IMR-90 (cell line): ENCODE data around the gene NXF1. TPM values are rescaled to one million over a fixed set of nuclear protein-coding genes. Genes with fewer than 3 reads are reported as not detected.

Experiments used
- ATAC-seq: fragments of 200-7000 bp; cut with Tn5 transposase; 2 replicates; pipeline ENCODE4 v1.9.1; 2020; ENCODE audit warnings: low read depth, mild to moderate bottlenecking, moderate library complexity
- BruUV-seq: library from RNA; stranded (reverse); fragments of 400-500 nt; replicated peaks from 2 replicates; lab custom pipeline; 2021; lab: Mats Ljungman, UMichigan
- CTCF ChIA-PET: fragments of 300-600 bp; formaldehyde crosslinking; extraction: SDS; loops from one replicate; lab custom pipeline; 2021; ENCODE audit warnings: antibody characterized with exemption; lab: Yijun Ruan, JAX
- POLR2A ChIA-PET: fragments of 300-600 bp; sonication (Branson Sonifier 250); formaldehyde crosslinking; loops from one replicate; lab custom pipeline; 2022; ENCODE audit warnings: antibody characterized with exemption; ENCODE audit not compliant: unreplicated experiment; lab: Charles Lee
- DNase-seq: peaks from one replicate; pipeline ENCODE4 v3.0.0; 2013
- H2AFZ ChIP-seq: replicated peaks from 2 replicates; pipeline ENCODE3; 2013; ENCODE audit warnings: low read length, mild to moderate bottlenecking; ENCODE audit not compliant: poor library complexity
- H2AK5ac ChIP-seq: 2 replicates; pipeline ENCODE4 v1.6.1; 2013; ENCODE audit warnings: low read depth, low read length, inconsistent platforms
- H2AK9ac ChIP-seq: replicated peaks from 2 replicates; pipeline ENCODE3; 2013; ENCODE audit warnings: mild to moderate bottlenecking, low read depth, low read length, moderate library complexity; ENCODE audit not compliant: poor library complexity
- H2BK120ac ChIP-seq: 2 replicates; pipeline ENCODE4 v1.6.1; 2013; ENCODE audit warnings: low read depth, low read length, inconsistent platforms
- H2BK15ac ChIP-seq: 3 replicates; pipeline ENCODE4 v1.6.1; 2013; ENCODE audit warnings: low read depth, low read length, inconsistent platforms
- H2BK20ac ChIP-seq: 2 replicates; pipeline ENCODE4 v1.6.1; 2013; ENCODE audit warnings: low read depth, mild to moderate bottlenecking, inconsistent platforms, low read length, moderate library complexity
- H2BK5ac ChIP-seq: 2 replicates; pipeline ENCODE4 v1.6.1; 2013; ENCODE audit warnings: mild to moderate bottlenecking, low read depth, low read length, inconsistent platforms; ENCODE audit not compliant: poor library complexity, severe bottlenecking
- H3K14ac ChIP-seq: replicated peaks from 2 replicates; pipeline ENCODE4 v1.6.1; 2013; ENCODE audit warnings: low read depth, low read length, inconsistent platforms
- H3K18ac ChIP-seq: 2 replicates; pipeline ENCODE4 v1.6.1; 2013; ENCODE audit warnings: low read depth, low read length, control low read depth
- H3K23ac ChIP-seq: 2 replicates; pipeline ENCODE4 v1.6.1; 2013; ENCODE audit warnings: low read depth, low read length, inconsistent platforms
- H3K27ac ChIP-seq: 2 replicates; pipeline ENCODE4 v1.5.1; 2013; ENCODE audit warnings: mild to moderate bottlenecking, control low read depth, low read length; ENCODE audit not compliant: insufficient read depth
- H3K27me3 ChIP-seq: 2 replicates; pipeline ENCODE4 v1.6.1; 2013; ENCODE audit warnings: low read length; ENCODE audit not compliant: control insufficient read depth, insufficient read depth
- H3K36me3 ChIP-seq: 2 replicates; pipeline ENCODE4 v1.6.1; 2013; ENCODE audit warnings: low read length, mixed read lengths; ENCODE audit not compliant: control insufficient read depth, insufficient read depth
- H3K4ac ChIP-seq: 2 replicates; pipeline ENCODE4 v1.6.1; 2013; ENCODE audit warnings: low read depth, low read length, inconsistent platforms
- H3K4me1 ChIP-seq: 2 replicates; pipeline ENCODE4 v1.6.1; 2013; ENCODE audit warnings: low read length, mixed read lengths; ENCODE audit not compliant: control insufficient read depth, insufficient read depth
- H3K4me2 ChIP-seq: 2 replicates; pipeline ENCODE4 v1.6.1; 2013; ENCODE audit warnings: low read depth, mild to moderate bottlenecking, control low read depth, low read length, moderate library complexity
- H3K4me3 ChIP-seq: 2 replicates; pipeline ENCODE4 v1.5.1; 2013; ENCODE audit warnings: low read depth, mild to moderate bottlenecking, control low read depth, low read length, moderate library complexity; ENCODE audit not compliant: insufficient read depth
- H3K56ac ChIP-seq: 2 replicates; pipeline ENCODE4 v1.6.1; 2013; ENCODE audit warnings: low read length, inconsistent platforms; ENCODE audit not compliant: insufficient read depth; ENCODE audit errors: extremely low read depth
- H3K79me1 ChIP-seq, 2 experiments: 2 replicates each; pipeline ENCODE4 v1.6.1; 2013; ENCODE audit warnings: low read length in 2 of 2, inconsistent platforms in 1 of 2, low read depth in 1 of 2
- H3K9ac ChIP-seq: 2 replicates; pipeline ENCODE4 v1.6.1; 2013; ENCODE audit warnings: low read depth, low read length, control low read depth
- H3K9me1 ChIP-seq: 2 replicates; pipeline ENCODE4 v1.6.1; 2013; ENCODE audit warnings: low read length, inconsistent platforms; ENCODE audit not compliant: insufficient read depth
- H3K9me3 ChIP-seq: 2 replicates; pipeline ENCODE4 v1.6.1; 2013; ENCODE audit warnings: low read length; ENCODE audit not compliant: control insufficient read depth, insufficient read depth
- H4K20me1 ChIP-seq: 2 replicates; pipeline ENCODE4 v1.6.1; 2013; ENCODE audit warnings: low read length, inconsistent platforms; ENCODE audit not compliant: insufficient read depth
- H4K5ac ChIP-seq: 2 replicates; pipeline ENCODE4 v1.6.1; 2013; ENCODE audit warnings: mild to moderate bottlenecking, low read depth, low read length, control low read depth
- H4K8ac ChIP-seq, 2 experiments: 2 replicates each; pipeline ENCODE4 v1.6.1; 2013; ENCODE audit warnings: low read depth in 2 of 2, low read length in 2 of 2, control low read depth in 1 of 2, inconsistent platforms in 1 of 2
- H4K91ac ChIP-seq: 2 replicates; pipeline ENCODE4 v1.6.1; 2013; ENCODE audit warnings: low read depth, low read length, inconsistent platforms; ENCODE audit not compliant: insufficient read depth
- CEBPB ChIP-seq: IDR thresholded peaks from 2 replicates; pipeline ENCODE4 v1.6.1; 2012; ENCODE audit warnings: low read depth, low read length, improper control_type of control experiment
- FOS ChIP-seq: fragments of 150-350 bp; IDR thresholded peaks from 2 replicates; pipeline ENCODE4 v1.6.1; 2016; ENCODE audit warnings: low read depth, low read length
- MAFK ChIP-seq: IDR thresholded peaks from 2 replicates; pipeline ENCODE4 v1.6.1; 2012; ENCODE audit warnings: low read depth, low read length, improper control_type of control experiment
- MAZ ChIP-seq: IDR thresholded peaks from 2 replicates; pipeline ENCODE4 v1.6.1; 2012; ENCODE audit warnings: low read depth, mild to moderate bottlenecking, low read length, improper control_type of control experiment, moderate library complexity, borderline replicate concordance
- MXI1 ChIP-seq: IDR thresholded peaks from 2 replicates; pipeline ENCODE4 v1.6.1; 2012; ENCODE audit warnings: low read depth, mild to moderate bottlenecking, low read length, moderate library complexity, borderline replicate concordance
- POLR2A ChIP-seq: IDR thresholded peaks from 2 replicates; pipeline ENCODE4 v1.6.1; 2012; ENCODE audit warnings: mild to moderate bottlenecking, low read depth, low read length
- RAD21 ChIP-seq: IDR thresholded peaks from 2 replicates; pipeline ENCODE4 v1.6.1; 2012; ENCODE audit warnings: low read length, improper control_type of control experiment
- RFX5 ChIP-seq: IDR thresholded peaks from 2 replicates; pipeline ENCODE4 v1.8.0; 2012; ENCODE audit warnings: low read depth, mild to moderate bottlenecking, low read length, moderate library complexity
- WGBS, 2 experiments: methylation state at CpG; one replicate each; pipeline versions ENCODE4 v1.1.5 to v1.1.7; 2013; ENCODE audit warnings: missing lambda C conversion rate in 2 of 2; ENCODE audit not compliant: insufficient read length in 1 of 2; ENCODE audit errors: extremely low coverage in 2 of 2; 5-methylcytosine and 5-hydroxymethylcytosine counted together
- dilution Hi-C: fragments of 300-500 bp; cut with HindIII; formaldehyde crosslinking; loops from one replicate; pipeline ENCODE4 v1.14.3; 2018; ENCODE audit warnings: low sequenced_read_pairs; ENCODE audit not compliant: unreplicated experiment
- in situ Hi-C: fragments of 300-500 bp; cut with MboI; formaldehyde crosslinking; loops from 3 replicates; pipeline ENCODE4 v1.14.3; 2019; ENCODE audit warnings: low sequenced_read_pairs, inconsistent platforms, mixed read lengths
- intact Hi-C: fragments of 100-400 bp; cut with micrococcal nuclease; formaldehyde crosslinking; loops from 2 replicates; pipeline ENCODE4 v1.10.0; 2022
- polyA plus RNA-seq, 3 experiments: library from polyadenylated mRNA; depleted of rRNA; stranded (reverse); fragments of >200 nt; gene quantifications; 2 replicates each; pipeline ENCODE4 v1.2.3, GENCODE V29; 2012; ENCODE audit warnings: low replicate concordance in 1 of 3
- total RNA-seq: library from RNA; depleted of rRNA; stranded (reverse); fragments of >200 nt; gene quantifications from 2 replicates; pipeline ENCODE4 v1.2.3, GENCODE V29; 2012
- TF ChIP-seq, protein P1 (sequence below): fragments of 150-350 bp; IDR thresholded peaks from 2 replicates; pipeline ENCODE4 v1.6.1; 2017; ENCODE audit warnings: mild to moderate bottlenecking, antibody characterized with exemption, low read length, low read depth

NXF1 gene
- total and polyA plus RNA-seq, 2 of the 4 experiments (the other 2 are of a cell fraction) = 26.3 to 97.4 TPM

DNA sequence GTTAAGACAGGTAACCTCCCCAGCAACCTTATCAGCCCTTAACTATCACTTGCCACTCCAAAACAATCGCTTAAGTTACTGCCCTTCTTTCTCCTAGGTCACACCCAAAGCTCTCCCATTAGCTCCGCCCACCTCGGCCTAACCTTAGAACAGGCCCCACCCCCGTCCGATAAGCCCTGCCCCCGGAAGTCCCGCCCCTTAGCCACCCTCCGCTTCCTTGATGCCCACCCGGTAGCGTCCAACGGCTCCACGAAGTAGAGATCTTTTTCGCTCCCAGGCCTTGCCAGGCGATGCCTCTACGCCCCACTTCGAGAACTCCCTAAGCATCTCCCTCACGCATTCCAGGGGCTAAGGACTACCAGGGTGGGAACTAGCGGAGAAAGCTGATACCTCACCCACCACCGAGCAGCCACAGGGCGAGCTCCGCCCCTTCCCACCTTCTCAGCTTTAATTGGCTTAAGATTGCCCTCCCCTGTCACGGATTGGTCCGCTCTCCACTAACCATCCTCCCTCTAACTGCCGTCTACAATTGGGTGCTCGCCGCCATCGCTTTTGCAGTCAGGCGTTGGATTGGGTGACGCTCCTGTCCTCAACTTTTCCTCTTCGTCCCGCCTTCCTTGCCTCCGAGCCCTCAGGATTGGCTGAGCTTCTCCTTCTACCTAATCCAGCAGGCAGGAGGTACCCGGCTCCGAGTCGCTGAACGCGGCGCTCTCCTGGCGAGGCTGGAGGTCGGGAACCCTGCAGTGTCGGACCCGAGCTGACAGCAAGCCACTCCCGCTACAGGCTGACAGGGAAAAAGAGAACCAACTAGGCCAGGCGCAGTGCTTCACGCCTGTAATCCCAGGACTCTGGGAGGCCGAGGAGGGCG, 51.3 kb downstream of the NXF1 start, which contains the start of gene ZBTB3:
ZBTB3 (minus strand) TSS at position 425 of the 868 bp plus-strand sequence. CDS start 496 bp downstream, outside the sequence.
- peak within 1 kb of the TSS; percentile 98 for H2BK120ac ChIP-seq
- ChIA-PET CTCF (interaction anchor here (0.5 to 1.5 kb wide), 3 partner anchors 13 to 337 kb away, joined by 3 to 4 read pairs (median 4); partner anchors contain the start of gene TMEM179B), POLR2A (interaction anchor here (0.6 to 1.5 kb wide), 9 partner anchors 8 to 101 kb away, joined by 3 to 8 read pairs (median 5); partner anchors contain the start of genes HNRNPUL2 and TAF6L)
- WGBS, 2 experiments = 0% methylated on average over 26 of the region's 47 CpGs; no CpG with 5 or more reads in 1 of the 2 experiments
- peak within 1 kb of the TSS; percentile 95 for H2BK5ac ChIP-seq
- H4K8ac ChIP-seq = peak within 1 kb of the TSS; percentile 72 to 100
- H3K4me3 ChIP-seq = peak within 1 kb of the TSS; percentile 53
- in situ Hi-C loops = no loop called here
- peak within 1 kb of the TSS; percentile 68 for H2AK5ac ChIP-seq
- no peaks in the 10 kb centered on the region for H3K27me3 ChIP-seq
- H2AFZ ChIP-seq = peak within 1 kb of the TSS; percentile 100
- peak within 1 kb of the TSS; percentile 99 for H3K56ac ChIP-seq
- H3K18ac ChIP-seq = peak within 1 kb of the TSS; percentile 89
- peaks cover 16 to 38% of the 10 kb centered on the region in 2 experiments for H3K79me1 ChIP-seq
- H3K27ac ChIP-seq = peak within 1 kb of the TSS; percentile 89
- ATAC-seq (peak; percentile 98), DNase-seq (peak; percentile 99)
- peaks cover 12% of the 10 kb centered on the region for H3K36me3 ChIP-seq
- H3K4me1 ChIP-seq = no peaks in the 10 kb centered on the region
- dilution Hi-C loops = no loop called here
- peak within 1 kb of the TSS; percentile 95 for H2AK9ac ChIP-seq
- H3K4me2 ChIP-seq = peak within 1 kb of the TSS; percentile 58
- peak within 1 kb of the TSS; percentile 100 for H4K91ac ChIP-seq
- intact Hi-C loops = no loop called here
- peak within 1 kb of the TSS; percentile 100 for H3K23ac ChIP-seq
- H3K9me1 ChIP-seq = peaks cover 3% of the 10 kb centered on the region; the same call in 1 of the 2 replicates
- H2BK15ac ChIP-seq = peak within 1 kb of the TSS; percentile 85; the same call in 2 of the 3 replicates
- H3K9me3 ChIP-seq = no peaks in the 10 kb centered on the region
- peak within 1 kb of the TSS; percentile 88 for H3K9ac ChIP-seq
- BruUV-seq = no TSS peak
- no peaks in the 10 kb centered on the region for H4K20me1 ChIP-seq
- H3K4ac ChIP-seq = peak within 1 kb of the TSS; percentile 100
- peak within 1 kb of the TSS; percentile 100 for H3K14ac ChIP-seq
- H2BK20ac ChIP-seq = peak within 1 kb of the TSS; percentile 78; the same call in 1 of the 2 replicates
- TF ChIP-seq MXI1 = no peak
- TF ChIP-seq CEBPB = no peak
- peak; percentile 57; the same call in 1 of the 2 replicates for TF ChIP-seq MAZ
- peak; percentile 79; the same call in 1 of the 2 replicates for TF ChIP-seq POLR2A
- no peak for TF ChIP-seq RFX5
- TF ChIP-seq RAD21 = no peak
- TF ChIP-seq FOS = peak; percentile 72; the same call in 1 of the 2 replicates
- no peak for TF ChIP-seq MAFK
- TF ChIP-seq, protein P1, sequence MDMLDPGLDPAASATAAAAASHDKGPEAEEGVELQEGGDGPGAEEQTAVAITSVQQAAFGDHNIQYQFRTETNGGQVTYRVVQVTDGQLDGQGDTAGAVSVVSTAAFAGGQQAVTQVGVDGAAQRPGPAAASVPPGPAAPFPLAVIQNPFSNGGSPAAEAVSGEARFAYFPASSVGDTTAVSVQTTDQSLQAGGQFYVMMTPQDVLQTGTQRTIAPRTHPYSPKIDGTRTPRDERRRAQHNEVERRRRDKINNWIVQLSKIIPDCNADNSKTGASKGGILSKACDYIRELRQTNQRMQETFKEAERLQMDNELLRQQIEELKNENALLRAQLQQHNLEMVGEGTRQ = peak; percentile 21; the same call in 1 of the 2 replicates
- peak within 1 kb of the TSS; percentile 92 for H4K5ac ChIP-seq
